Neuron (in vitro differentiated cells): Measurements from ENCODE around the gene NUP155.
"Not testable (repeated sequence)": the region's sequence is repeated elsewhere in the genome, so short reads cannot be mapped to it uniquely, and the experiment has no call there.

Experiments
- H2AFZ ChIP-seq: one replicate; pipeline ENCODE4 v1.6.1; 2013; ENCODE audit warnings: low read depth, mild to moderate bottlenecking, inconsistent platforms, low read length, moderate library complexity
- H3K27me3 ChIP-seq: one replicate; pipeline ENCODE4 v1.6.1; 2013; ENCODE audit warnings: low read length; ENCODE audit not compliant: insufficient read depth
- H3K36me3 ChIP-seq: one replicate; pipeline ENCODE4 v1.6.1; 2013; ENCODE audit warnings: low read length; ENCODE audit not compliant: insufficient read depth
- H3K4me1 ChIP-seq: one replicate; pipeline ENCODE4 v1.6.1; 2013; ENCODE audit warnings: low read length; ENCODE audit not compliant: insufficient read depth
- H3K4me3 ChIP-seq: 2 replicates; pipeline ENCODE4 v1.5.1; 2013; ENCODE audit warnings: mild to moderate bottlenecking, low read length, moderate library complexity
- H3K9me3 ChIP-seq: one replicate; pipeline ENCODE4 v1.6.1; 2013; ENCODE audit warnings: low read length

NUP155 gene

GRCh38 chr5:37370864-37371726 lies at the start of gene NUP155:
NUP155 (minus strand) TSS chr5:37371106; CDS start chr5:37370977, 129 bp downstream.
- Histone ChIP-seq H3K36me3 (no peaks in the 10 kb centered on the region), H3K4me1 (peaks cover 20% of the 10 kb centered on the region), H2AFZ (peak within 1 kb of the TSS; percentile 38), H3K27me3 (no peaks in the 10 kb centered on the region), H3K4me3 (peak within 1 kb of the TSS; percentile 79), H3K9me3 (no peaks in the 10 kb centered on the region)

GRCh38 chr5:37417347-37417746 lies 46.4 kb upstream of the NUP155 start:
- Histone ChIP-seq H3K9me3 (no peaks in the 10 kb centered on the region), H2AFZ (no peak overlapping the region), H3K27me3 (no peaks in the 10 kb centered on the region), H3K4me1 (no peaks in the 10 kb centered on the region), H3K36me3 (peaks cover 12% of the 10 kb centered on the region), H3K4me3 (no peak overlapping the region)

- not testable (repeated sequence) for H3K36me3 ChIP-seq, H3K4me3 ChIP-seq, H3K27me3 ChIP-seq, H2AFZ ChIP-seq, H3K4me1 ChIP-seq, H3K9me3 ChIP-seq
Measured at GRCh38 chr5:37415456-37415855, 44.5 kb upstream of the NUP155 start.

GRCh38 chr5:37412515-37412914 lies 41.6 kb upstream of the NUP155 start:
- H3K36me3 ChIP-seq, result peaks cover 15% of the 10 kb centered on the region
- H2AFZ ChIP-seq, result no peak overlapping the region
- no peaks in the 10 kb centered on the region for H3K4me1 ChIP-seq
- no peak overlapping the region for H3K4me3 ChIP-seq
- no peaks in the 10 kb centered on the region for H3K27me3 ChIP-seq
- no peaks in the 10 kb centered on the region for H3K9me3 ChIP-seq

GRCh38 chr5:37400501-37400900 lies 29.6 kb upstream of the NUP155 start:
- Histone ChIP-seq H3K9me3 (no peaks in the 10 kb centered on the region), H3K27me3 (no peaks in the 10 kb centered on the region), H3K4me3 (no peak overlapping the region), H2AFZ (no peak overlapping the region), H3K4me1 (no peaks in the 10 kb centered on the region), H3K36me3 (peaks cover 25% of the 10 kb centered on the region)

GRCh38 chr5:37396352-37396751 lies 25.4 kb upstream of the NUP155 start:
- no peak overlapping the region for H2AFZ ChIP-seq
- H3K9me3 ChIP-seq, result no peaks in the 10 kb centered on the region
- no peak overlapping the region for H3K4me3 ChIP-seq
- H3K4me1 ChIP-seq, result no peaks in the 10 kb centered on the region
- H3K27me3 ChIP-seq, result no peaks in the 10 kb centered on the region
- peaks cover 46% of the 10 kb centered on the region for H3K36me3 ChIP-seq

- Histone ChIP-seq H3K4me1 (no peaks in the 10 kb centered on the region), H3K9me3 (no peaks in the 10 kb centered on the region), H3K4me3 (no peak overlapping the region), H2AFZ (no peak overlapping the region), H3K36me3 (peaks cover 31% of the 10 kb centered on the region), H3K27me3 (no peaks in the 10 kb centered on the region)
Measured at GRCh38 chr5:37391591-37391990, 20.7 kb upstream of the NUP155 start.

- not testable (repeated sequence) for H3K36me3 ChIP-seq
Measured at GRCh38 chr5:37379100-37379628, 8.3 kb upstream of the NUP155 start, which contains the start of gene WDR70. WDR70 (plus strand) TSS chr5:37379318; CDS start chr5:37379368, 50 bp downstream.

GRCh38 chr5:37378066-37378465 lies 7.2 kb upstream of the NUP155 start:
- H3K4me1 ChIP-seq, H3K4me3 ChIP-seq, H3K9me3 ChIP-seq: not testable (repeated sequence)

More at GRCh38 chr5:37379100-37379628, 8.3 kb upstream of the NUP155 start, which contains the start of gene WDR70:
- Histone ChIP-seq H2AFZ (peak within 1 kb of the TSS; percentile 76), H3K4me3 (peak within 1 kb of the TSS; percentile 99)
- not testable (repeated sequence) for H3K27me3 ChIP-seq, H3K9me3 ChIP-seq, H3K4me1 ChIP-seq

GRCh38 chr5:37375091-37375490 lies 4.2 kb upstream of the NUP155 start:
- Histone ChIP-seq H3K27me3 (no peaks in the 10 kb centered on the region), H3K4me1 (peaks cover 6% of the 10 kb centered on the region), H2AFZ (no peak overlapping the region), H3K4me3 (no peak overlapping the region), H3K9me3 (no peaks in the 10 kb centered on the region), H3K36me3 (no peaks in the 10 kb centered on the region)

More at GRCh38 chr5:37378066-37378465, 7.2 kb upstream of the NUP155 start:
- not testable (repeated sequence) for H3K36me3 ChIP-seq, H3K27me3 ChIP-seq, H2AFZ ChIP-seq

- Histone ChIP-seq H3K9me3 (no peaks in the 10 kb centered on the region), H3K4me1 (peaks cover 20% of the 10 kb centered on the region), H3K36me3 (no peaks in the 10 kb centered on the region), H3K4me3 (peak overlapping the region; percentile 79), H3K27me3 (no peaks in the 10 kb centered on the region), H2AFZ (peak overlapping the region; percentile 38)
Measured at GRCh38 chr5:37370550-37370863, 399 bp downstream of the NUP155 start.

- Histone ChIP-seq H2AFZ (no peak overlapping the region), H3K4me1 (no peaks in the 10 kb centered on the region), H3K9me3 (no peaks in the 10 kb centered on the region), H3K36me3 (peaks cover 69% of the 10 kb centered on the region), H3K27me3 (no peaks in the 10 kb centered on the region), H3K4me3 (no peak overlapping the region)
Measured at GRCh38 chr5:37355161-37355560, 15.7 kb downstream of the NUP155 start.

- peaks cover 73% of the 10 kb centered on the region for H3K36me3 ChIP-seq
- H3K4me1 ChIP-seq, H2AFZ ChIP-seq, H3K27me3 ChIP-seq, H3K4me3 ChIP-seq, H3K9me3 ChIP-seq: not testable (repeated sequence)
Measured at GRCh38 chr5:37342741-37343140, 28.2 kb downstream of the NUP155 start.
